Measurements from ENCODE around the gene UPK3B. TPM values are rescaled to one million over a fixed set of nuclear protein-coding genes. Genes with fewer than 3 reads are reported as not detected.
"Not testable (repeated sequence)": the region's sequence is repeated elsewhere in the genome, so short reads cannot be mapped to it uniquely, and the experiment has no call there.

The UPK3B gene
- polyA plus RNA-seq = 1 to 10 TPM in 1 of 4 donors, under 1 TPM in 2, not detected in 1; 0.18 to 2.2 (median 0.34) TPM
- long read RNA-seq, donor 1 = 0 reads
- long read RNA-seq, donor 2 = 0 reads
- long read RNA-seq, donor 3, partial matches to known transcripts = 0 of 4 reads
- long read RNA-seq, donor 3, other reads (novel, unspliced or antisense) = 0 of 4 reads
- long read RNA-seq, donor 4 = 0 reads
- long read RNA-seq, donor 5, partial matches to known transcripts = 0 of 1 reads
- long read RNA-seq, donor 5, other reads (novel, unspliced or antisense) = 0 of 1 reads
- long read RNA-seq, donor 6 = 0 reads
- long read RNA-seq, donor 7, partial matches to known transcripts = 0 of 1 reads
- long read RNA-seq, donor 7, other reads (novel, unspliced or antisense) = 0 of 1 reads
- long read RNA-seq, donor 8 = 0 reads
- long read RNA-seq, donor 9 = 0 reads
- long read RNA-seq, donor 10, partial matches to known transcripts = 0 of 3 reads
- long read RNA-seq, donor 10, other reads (novel, unspliced or antisense) = 0 of 3 reads

GRCh38 chr7:76509931-76510877 lies at the start of gene UPK3B:
UPK3B (plus strand) TSS chr7:76510552; CDS start chr7:76510653, 101 bp downstream.
- no peak for DNase-seq
- Histone ChIP-seq H3K4me3 (ENCODE audit: low read depth in 1 of 3, low read length in 3 of 3) (no peak within 1 kb of the TSS), H3K36me3 (ENCODE audit: control insufficient read depth in 3 of 3, insufficient read depth in 2 of 3, low read depth in 1 of 3, low read length in 3 of 3) (peaks cover 3 to 21% (median 7%) of the 10 kb centered on the region in 3 donors), H3K27me3 (ENCODE audit: control insufficient read depth in 3 of 3, insufficient read depth in 3 of 3, low read length in 3 of 3) (no peaks in the 10 kb centered on the region), H3K9me3 (ENCODE audit: control insufficient read depth in 2 of 2, insufficient read depth in 1 of 2, low read depth in 1 of 2, low read length in 1 of 2) (no peaks in the 10 kb centered on the region), H3K27ac (ENCODE audit: low read depth in 1 of 3, low read length in 2 of 3) (no peak within 1 kb of the TSS), H3K4me1 (ENCODE audit: control insufficient read depth in 3 of 3, insufficient read depth in 2 of 3, low read depth in 1 of 3, low read length in 2 of 3) (peaks cover 0 to 5% (median 0%) of the 10 kb centered on the region in 3 donors)
- 45 to 55% (median 52%) methylated on average over 18 to 20 of the region's 20 CpGs for WGBS, 3 donors
- FAIRE-seq = no peak

GRCh38 chr7:76460767-76461166 lies 49.6 kb upstream of the UPK3B start:
- FAIRE-seq; H3K27me3 ChIP-seq (ENCODE audit: control insufficient read depth in 3 of 3, insufficient read depth in 3 of 3, low read length in 3 of 3); H3K4me1 ChIP-seq (ENCODE audit: control insufficient read depth in 3 of 3, insufficient read depth in 2 of 3, low read depth in 1 of 3, low read length in 2 of 3); H3K9me3 ChIP-seq (ENCODE audit: control insufficient read depth in 2 of 2, insufficient read depth in 1 of 2, low read depth in 1 of 2, low read length in 1 of 2); DNase-seq; H3K4me3 ChIP-seq (ENCODE audit: low read depth in 1 of 3, low read length in 3 of 3); H3K27ac ChIP-seq (ENCODE audit: low read depth in 1 of 3, low read length in 2 of 3); H3K36me3 ChIP-seq (ENCODE audit: control insufficient read depth in 3 of 3, insufficient read depth in 2 of 3, low read depth in 1 of 3, low read length in 3 of 3): not testable (repeated sequence)
- WGBS, 3 donors = 82 to 91% (median 90%) methylated on average over 9 to 14 of the region's 20 CpGs

- DNase-seq; FAIRE-seq; H3K27me3 ChIP-seq (ENCODE audit: control insufficient read depth in 3 of 3, insufficient read depth in 3 of 3, low read length in 3 of 3); H3K4me1 ChIP-seq (ENCODE audit: control insufficient read depth in 3 of 3, insufficient read depth in 2 of 3, low read depth in 1 of 3, low read length in 2 of 3); H3K9me3 ChIP-seq (ENCODE audit: control insufficient read depth in 2 of 2, insufficient read depth in 1 of 2, low read depth in 1 of 2, low read length in 1 of 2); H3K36me3 ChIP-seq (ENCODE audit: control insufficient read depth in 3 of 3, insufficient read depth in 2 of 3, low read depth in 1 of 3, low read length in 3 of 3): not testable (repeated sequence)
- 0 to 1% (median 1%) methylated on average over 8 to 20 of the region's 54 CpGs for WGBS, 3 donors
- Histone ChIP-seq H3K27ac (ENCODE audit: low read depth in 1 of 3, low read length in 2 of 3) (peak within 1 kb of the TSS in 2 of 3 donors; percentile 38 to 58), H3K4me3 (ENCODE audit: low read depth in 1 of 3, low read length in 3 of 3) (peak within 1 kb of the TSS in 2 of 3 donors; percentile 46 to 54)
These were observed 48.8 kb upstream of the UPK3B start, which contains the start of gene DTX2 for GRCh38 chr7:76461464-76462101. DTX2 (plus strand) TSS chr7:76461709; CDS start chr7:76480510, 18,801 bp downstream.

- H3K27ac ChIP-seq (ENCODE audit: low read depth in 1 of 3, low read length in 2 of 3); H3K36me3 ChIP-seq (ENCODE audit: control insufficient read depth in 3 of 3, insufficient read depth in 2 of 3, low read depth in 1 of 3, low read length in 3 of 3); H3K9me3 ChIP-seq (ENCODE audit: control insufficient read depth in 2 of 2, insufficient read depth in 1 of 2, low read depth in 1 of 2, low read length in 1 of 2); H3K27me3 ChIP-seq (ENCODE audit: control insufficient read depth in 3 of 3, insufficient read depth in 3 of 3, low read length in 3 of 3); DNase-seq; H3K4me1 ChIP-seq (ENCODE audit: control insufficient read depth in 3 of 3, insufficient read depth in 2 of 3, low read depth in 1 of 3, low read length in 2 of 3); FAIRE-seq; H3K4me3 ChIP-seq (ENCODE audit: low read depth in 1 of 3, low read length in 3 of 3): not testable (repeated sequence)
- WGBS, 3 donors = no CpG with 5 or more reads among the region's 17 CpGs
These were observed 48.0 kb upstream of the UPK3B start for GRCh38 chr7:76462271-76462882.

- not testable (repeated sequence) for DNase-seq; H3K4me1 ChIP-seq (ENCODE audit: control insufficient read depth in 3 of 3, insufficient read depth in 2 of 3, low read depth in 1 of 3, low read length in 2 of 3); H3K9me3 ChIP-seq (ENCODE audit: control insufficient read depth in 2 of 2, insufficient read depth in 1 of 2, low read depth in 1 of 2, low read length in 1 of 2); H3K4me3 ChIP-seq (ENCODE audit: low read depth in 1 of 3, low read length in 3 of 3); H3K36me3 ChIP-seq (ENCODE audit: control insufficient read depth in 3 of 3, insufficient read depth in 2 of 3, low read depth in 1 of 3, low read length in 3 of 3); H3K27ac ChIP-seq (ENCODE audit: low read depth in 1 of 3, low read length in 2 of 3); H3K27me3 ChIP-seq (ENCODE audit: control insufficient read depth in 3 of 3, insufficient read depth in 3 of 3, low read length in 3 of 3); FAIRE-seq
- 31 to 61% (median 40%) methylated on average over 3 to 4 of the region's 5 CpGs for WGBS, 3 donors
These were observed 45.4 kb upstream of the UPK3B start for GRCh38 chr7:76464959-76465358.

- no CpG with 5 or more reads among the region's 8 CpGs for WGBS, 3 donors
- not testable (repeated sequence) for H3K4me1 ChIP-seq (ENCODE audit: control insufficient read depth in 3 of 3, insufficient read depth in 2 of 3, low read depth in 1 of 3, low read length in 2 of 3); DNase-seq; H3K4me3 ChIP-seq (ENCODE audit: low read depth in 1 of 3, low read length in 3 of 3); H3K36me3 ChIP-seq (ENCODE audit: control insufficient read depth in 3 of 3, insufficient read depth in 2 of 3, low read depth in 1 of 3, low read length in 3 of 3); H3K27me3 ChIP-seq (ENCODE audit: control insufficient read depth in 3 of 3, insufficient read depth in 3 of 3, low read length in 3 of 3); FAIRE-seq; H3K9me3 ChIP-seq (ENCODE audit: control insufficient read depth in 2 of 2, insufficient read depth in 1 of 2, low read depth in 1 of 2, low read length in 1 of 2); H3K27ac ChIP-seq (ENCODE audit: low read depth in 1 of 3, low read length in 2 of 3)
These were observed 44.4 kb upstream of the UPK3B start for GRCh38 chr7:76465950-76466349.

GRCh38 chr7:76467743-76468404 lies 42.5 kb upstream of the UPK3B start:
- FAIRE-seq = not testable (repeated sequence)

More at GRCh38 chr7:76467743-76468404, 42.5 kb upstream of the UPK3B start:
- 17 to 54% (median 37%) methylated on average over 10 of the region's 14 CpGs for WGBS, 3 donors
- peak overlapping the region in 2 of 3 donors; percentile 73 to 84 for H3K27ac ChIP-seq (ENCODE audit: low read depth in 1 of 3, low read length in 2 of 3)
- H3K27me3 ChIP-seq (ENCODE audit: control insufficient read depth in 3 of 3, insufficient read depth in 3 of 3, low read length in 3 of 3); H3K4me1 ChIP-seq (ENCODE audit: control insufficient read depth in 3 of 3, insufficient read depth in 2 of 3, low read depth in 1 of 3, low read length in 2 of 3); H3K4me3 ChIP-seq (ENCODE audit: low read depth in 1 of 3, low read length in 3 of 3); H3K36me3 ChIP-seq (ENCODE audit: control insufficient read depth in 3 of 3, insufficient read depth in 2 of 3, low read depth in 1 of 3, low read length in 3 of 3); H3K9me3 ChIP-seq (ENCODE audit: control insufficient read depth in 2 of 2, insufficient read depth in 1 of 2, low read depth in 1 of 2, low read length in 1 of 2): not testable (repeated sequence)
- DNase-seq = peak; percentile 49 to 87

All from small intestine (tissue), 16 donors.